ENCODE results near the gene DLG2. TPM values are rescaled to one million over a fixed set of nuclear protein-coding genes. Genes with fewer than 3 reads are reported as not detected.
A peak's percentile ranks its signal among the peaks of the same experiment; 100 is the strongest.

Gene DLG2
- total RNA-seq, 1 donor from 2014 or later = 174 TPM

DNA sequence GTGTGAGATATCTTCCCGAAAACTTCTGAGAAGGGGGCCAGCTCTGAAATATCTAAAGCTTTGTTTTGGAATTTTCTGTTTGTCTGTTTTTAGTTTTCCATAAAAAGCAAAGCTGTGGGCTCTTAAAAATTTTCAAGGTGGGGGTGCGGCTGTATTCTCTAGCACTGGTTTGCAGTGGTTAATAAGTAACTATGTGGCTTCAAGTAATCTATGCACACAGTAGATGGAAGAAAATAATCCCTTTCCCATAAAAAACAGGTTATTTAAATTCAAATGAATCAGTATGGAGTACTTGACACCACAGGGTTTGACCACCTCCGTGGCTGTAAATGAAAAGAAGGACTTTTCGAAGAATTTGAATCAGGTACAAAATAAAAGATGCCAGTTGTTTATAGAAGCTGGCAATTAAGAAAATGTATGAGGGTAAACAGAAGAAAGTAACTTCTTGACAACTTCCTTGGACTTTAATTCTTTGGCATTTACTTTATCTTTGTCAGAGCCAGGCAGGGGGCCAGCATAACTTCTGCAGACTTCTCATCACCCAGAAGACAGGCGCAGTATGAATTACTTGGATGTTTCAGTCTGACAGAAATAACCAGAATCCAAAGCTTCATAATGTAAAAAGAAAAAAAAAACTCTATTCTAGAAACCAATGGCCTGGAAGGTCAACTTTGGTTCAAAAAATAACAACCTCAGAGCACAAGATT, 981.0 kb downstream of the DLG2 start:
- DNase-seq (ENCODE audit: low spot score in 2 of 2) = no peak
- no peak for FAIRE-seq

DNA sequence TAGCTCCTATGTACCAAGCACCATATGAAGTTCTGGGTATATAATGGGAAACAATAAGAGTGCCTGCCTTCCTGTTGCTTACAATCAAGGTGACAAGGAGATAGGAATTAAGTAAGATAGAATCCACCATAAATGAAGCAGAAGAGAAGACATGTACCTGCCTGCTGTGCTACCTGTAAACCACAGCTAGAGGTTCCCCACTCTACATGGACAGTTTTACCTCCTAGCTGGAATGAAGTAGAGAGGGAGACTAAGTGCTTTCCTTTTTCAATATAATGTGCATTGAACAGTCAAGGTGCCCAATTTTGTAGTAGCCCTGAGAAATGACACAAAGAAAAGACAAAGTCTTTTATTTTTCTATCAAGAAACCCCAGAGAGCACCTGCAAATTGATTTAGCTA, 984.6 kb downstream of the DLG2 start:
- DNase-seq (ENCODE audit: low spot score in 2 of 2) = no peak

DNA sequence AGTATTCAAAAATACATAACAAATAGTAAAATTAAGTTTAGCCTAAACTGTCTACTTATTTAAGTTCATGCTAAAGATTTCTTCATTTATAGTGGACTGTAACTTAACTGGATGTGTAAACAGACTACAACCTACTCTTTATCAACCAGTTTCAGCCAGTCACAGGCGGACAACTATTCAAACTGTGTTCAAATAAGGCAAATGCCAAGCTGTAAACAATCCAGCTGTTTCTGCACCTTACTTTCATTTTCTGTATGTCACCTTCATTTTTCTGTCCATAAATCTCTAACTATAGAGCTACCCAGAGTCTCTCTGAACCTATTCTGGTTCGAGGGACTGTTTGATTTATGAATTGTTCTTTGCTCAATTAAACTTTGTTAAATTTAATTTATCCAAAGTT, 992.8 kb downstream of the DLG2 start:
- DNase-seq (ENCODE audit: low spot score in 2 of 2) = no peak
- no peak for FAIRE-seq

More for the DNA sequence above, 984.6 kb downstream of the DLG2 start:
- no peak for FAIRE-seq

DNA sequence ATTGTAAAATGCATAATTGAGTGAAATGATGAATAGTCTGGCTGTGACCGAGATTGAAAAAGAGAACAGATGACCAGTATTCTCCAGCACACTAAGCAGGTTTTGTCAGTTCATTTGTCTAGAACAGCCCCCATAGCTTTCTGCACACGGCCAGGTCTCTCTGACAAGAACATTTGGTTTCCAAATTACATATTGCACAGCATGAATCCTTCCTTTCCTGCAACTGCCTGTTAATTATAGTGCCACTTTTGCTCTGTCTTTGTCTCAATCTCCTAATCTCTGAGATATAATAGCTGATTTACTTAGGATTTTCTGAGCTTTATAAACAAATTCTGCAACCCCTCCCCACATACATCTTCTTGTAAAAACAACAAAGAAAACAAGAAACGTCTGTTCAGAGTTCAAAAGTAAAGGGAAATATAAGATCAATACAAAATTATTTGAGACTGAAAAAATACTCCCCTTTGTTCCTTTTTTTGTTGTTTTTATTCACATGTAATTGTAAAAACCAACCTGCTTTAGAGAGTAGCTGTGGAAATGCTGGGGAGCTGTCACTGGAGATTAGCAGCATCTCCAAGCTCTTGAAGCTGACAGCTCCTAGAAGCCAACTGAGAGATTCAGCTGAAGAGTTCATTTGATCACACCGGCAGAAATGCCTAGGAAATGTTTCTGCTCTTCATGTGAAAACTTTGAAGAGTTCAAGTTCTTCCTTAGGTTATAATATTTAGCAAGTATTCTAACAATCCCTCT, 998.1 kb downstream of the DLG2 start:
- DNase-seq (ENCODE audit: low spot score in 2 of 2) (no peak), FAIRE-seq (no peak)

DNA sequence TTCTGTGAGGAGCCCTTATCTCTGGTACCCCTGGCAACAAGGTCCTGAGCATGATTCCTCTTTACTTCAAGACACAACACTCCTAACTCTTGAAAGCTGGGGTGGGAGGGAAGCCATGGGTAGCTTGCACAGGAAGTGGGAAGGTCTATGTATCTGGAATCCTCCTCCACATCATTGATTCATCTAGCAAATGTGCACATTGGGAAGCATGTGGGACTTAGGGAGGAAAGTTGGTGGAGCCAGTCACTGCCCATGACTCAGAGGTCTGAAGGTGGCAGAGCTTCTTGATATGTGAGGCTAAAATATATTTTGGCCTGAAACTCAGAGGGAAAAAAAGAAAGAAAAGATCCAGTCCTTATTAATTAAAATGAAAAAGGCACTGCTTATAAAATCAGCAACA, 1000.9 kb downstream of the DLG2 start:
- FAIRE-seq (no peak), DNase-seq (ENCODE audit: low spot score in 2 of 2) (no peak)

DNA sequence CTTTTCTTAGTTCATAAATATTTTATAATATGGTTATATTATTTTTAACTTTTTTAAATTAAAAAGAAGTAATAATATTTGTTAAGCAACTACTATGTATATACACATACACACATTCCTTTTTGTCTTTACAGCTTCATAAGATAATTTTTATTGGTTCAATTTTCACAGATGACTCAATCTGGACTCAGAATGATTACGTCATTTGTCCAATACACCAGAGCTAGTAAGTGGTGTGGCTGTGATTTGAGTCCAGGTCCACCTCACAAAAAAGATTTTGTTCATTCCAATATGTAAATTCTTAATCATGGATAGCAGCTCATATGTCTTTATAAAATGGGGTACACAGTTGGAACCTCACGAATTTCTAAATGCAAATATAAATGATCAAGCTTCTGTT, 1014.5 kb downstream of the DLG2 start:
- DNase-seq (ENCODE audit: low spot score in 2 of 2) (no peak), FAIRE-seq (peak; percentile 44)

DNA sequence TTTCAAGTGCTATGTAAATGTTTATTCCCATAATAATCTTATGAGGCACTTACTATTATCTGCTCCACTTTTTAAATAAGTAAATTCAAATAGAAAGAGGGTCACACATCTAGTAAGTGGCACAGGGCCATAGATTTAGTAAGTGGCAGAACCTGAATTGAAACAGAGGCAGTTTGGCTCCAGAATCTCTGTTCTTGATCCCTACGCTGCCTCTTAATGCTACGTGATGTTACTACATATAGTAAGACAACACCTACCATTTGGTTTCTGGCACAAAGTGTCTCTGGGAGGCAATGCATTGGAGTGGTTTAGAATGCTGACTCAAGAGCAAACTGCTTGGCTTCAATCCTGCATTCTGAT, 1018.3 kb downstream of the DLG2 start:
- no peak for FAIRE-seq

DNA sequence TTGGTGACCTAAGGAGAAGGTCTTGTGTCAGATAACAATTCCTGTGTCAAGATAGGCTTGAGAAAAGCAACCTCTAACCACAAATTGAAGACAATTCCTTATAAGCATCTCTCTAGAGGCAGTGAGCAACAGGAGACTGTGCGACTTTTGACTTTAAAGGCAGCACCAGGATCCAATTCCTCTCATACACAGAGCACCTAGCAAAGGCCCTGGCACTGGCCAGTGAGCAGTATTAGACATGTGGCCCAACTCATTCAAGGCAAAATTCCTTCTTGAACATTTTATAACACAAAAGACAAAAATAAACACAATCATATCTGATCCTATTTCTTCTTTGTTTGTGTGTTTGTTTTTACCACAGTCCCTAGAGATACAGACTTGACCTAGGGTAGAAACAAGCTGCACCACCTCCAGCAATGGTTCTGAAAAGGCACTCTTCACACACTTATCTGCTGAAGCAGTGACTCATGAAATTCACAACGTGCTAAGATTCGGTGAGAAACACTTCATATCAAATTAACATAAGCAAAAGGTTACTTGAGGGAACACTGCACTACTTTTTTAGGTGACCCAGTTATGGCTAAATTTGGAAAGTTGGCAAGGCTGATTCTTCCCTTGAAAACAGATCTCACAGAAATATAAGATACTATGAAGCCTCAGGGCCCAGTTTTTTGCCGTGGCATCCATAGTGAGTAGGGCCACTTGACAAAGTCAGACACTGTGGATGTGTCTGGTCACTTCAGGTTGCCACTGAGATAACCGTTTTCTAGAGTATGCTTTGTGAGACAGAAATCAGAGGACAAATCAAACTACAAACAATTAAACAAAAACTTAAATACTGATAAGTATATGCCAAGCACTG, 1018.9 kb downstream of the DLG2 start:
- FAIRE-seq (no peak), DNase-seq (ENCODE audit: low spot score in 2 of 2) (no peak)

More for the DNA sequence above, 1018.3 kb downstream of the DLG2 start:
- no peak for DNase-seq (ENCODE audit: low spot score in 2 of 2)

DNA sequence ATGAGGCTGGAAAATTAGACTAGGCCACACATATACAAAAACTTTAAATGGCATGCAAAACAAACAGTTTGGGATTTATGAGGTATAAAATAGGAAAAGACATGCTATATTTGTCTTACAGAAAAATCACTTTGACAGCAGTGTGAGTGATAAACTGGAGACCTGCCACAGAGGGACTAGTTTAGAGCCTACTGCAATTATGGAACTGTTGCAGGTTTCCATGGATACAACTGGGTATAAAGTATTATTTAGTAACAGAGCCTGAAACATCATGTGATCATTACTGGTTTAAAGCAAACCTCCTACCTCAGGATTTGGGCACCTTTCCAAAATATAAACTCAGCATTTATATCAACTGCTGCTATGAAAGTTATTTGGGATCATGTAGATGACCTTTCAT, 1032.5 kb downstream of the DLG2 start:
- FAIRE-seq (no peak), DNase-seq (ENCODE audit: low spot score in 2 of 2) (no peak)

DNA sequence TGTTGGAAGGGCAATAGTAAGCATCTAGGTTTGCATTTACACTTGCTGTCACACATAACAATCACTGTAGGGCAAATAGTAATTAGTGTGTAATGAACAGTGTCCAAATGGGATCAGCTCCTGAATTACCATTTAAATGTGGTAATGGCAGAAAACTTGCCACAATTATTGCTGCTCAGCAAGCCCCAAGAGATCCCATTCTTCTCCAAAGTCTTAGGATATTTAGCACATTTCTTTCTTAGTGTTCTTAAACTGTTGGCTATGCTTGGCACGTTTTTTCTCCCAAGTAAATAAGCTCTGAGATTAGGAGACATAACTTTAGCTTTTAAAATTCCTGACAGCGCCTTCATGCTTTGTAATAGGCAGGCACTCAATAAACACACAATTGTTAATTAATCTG, 1037.0 kb downstream of the DLG2 start:
- FAIRE-seq (no peak), DNase-seq (ENCODE audit: low spot score in 2 of 2) (no peak)

DNA sequence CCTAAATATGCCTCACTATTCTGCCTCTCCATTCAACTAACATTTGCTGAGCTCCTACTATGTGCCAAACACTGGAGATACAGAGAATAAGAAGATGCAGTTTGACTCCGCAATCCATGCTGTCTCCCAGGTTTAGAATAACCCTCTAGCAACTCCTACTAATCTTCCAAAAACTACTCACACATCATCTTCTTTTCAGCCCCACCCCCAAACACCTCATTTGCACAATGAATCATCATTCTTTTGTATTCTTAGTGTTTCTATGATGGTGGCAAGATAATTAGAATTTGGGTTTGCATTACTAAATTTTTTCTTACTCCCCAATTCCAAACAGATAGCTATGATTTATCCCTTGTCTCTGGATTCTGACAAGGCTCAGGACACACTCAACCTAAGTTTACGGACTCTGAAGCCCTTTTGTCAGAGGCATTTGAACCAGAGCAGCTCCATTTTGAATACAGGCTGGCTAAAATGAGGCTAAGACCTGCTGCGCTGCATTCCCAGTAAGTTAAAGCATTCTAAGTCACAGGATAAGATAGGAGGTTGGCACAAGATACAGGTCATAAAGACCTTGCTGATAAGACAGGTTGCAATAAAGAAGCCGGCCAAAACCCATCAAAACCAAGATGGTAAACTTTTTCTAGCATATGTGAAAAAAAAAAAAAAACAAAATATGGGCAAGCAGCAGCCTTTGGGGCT, 1038.9 kb downstream of the DLG2 start:
- no peak for FAIRE-seq
- DNase-seq (ENCODE audit: low spot score in 2 of 2) = no peak

DNA sequence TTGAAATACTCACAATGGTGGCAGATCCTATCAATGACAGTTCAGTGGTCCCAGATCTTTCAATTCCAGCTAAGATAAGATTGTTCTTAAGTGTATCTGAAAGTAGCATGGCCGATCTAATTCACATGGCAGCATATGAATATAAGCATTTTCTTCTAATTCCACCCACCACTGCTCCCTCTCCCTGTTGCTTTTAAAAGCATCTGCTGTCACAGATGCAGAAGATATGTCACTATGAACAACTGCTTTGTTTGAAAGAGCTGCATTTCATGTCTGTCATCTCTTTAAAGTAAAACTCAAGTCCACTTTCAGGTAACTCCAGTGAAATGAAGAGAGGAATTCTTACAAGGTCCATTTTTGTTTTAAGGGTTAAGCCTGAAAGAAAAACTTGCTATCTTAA, 1044.0 kb downstream of the DLG2 start:
- no peak for FAIRE-seq
- DNase-seq (ENCODE audit: low spot score in 2 of 2) = no peak

DNA sequence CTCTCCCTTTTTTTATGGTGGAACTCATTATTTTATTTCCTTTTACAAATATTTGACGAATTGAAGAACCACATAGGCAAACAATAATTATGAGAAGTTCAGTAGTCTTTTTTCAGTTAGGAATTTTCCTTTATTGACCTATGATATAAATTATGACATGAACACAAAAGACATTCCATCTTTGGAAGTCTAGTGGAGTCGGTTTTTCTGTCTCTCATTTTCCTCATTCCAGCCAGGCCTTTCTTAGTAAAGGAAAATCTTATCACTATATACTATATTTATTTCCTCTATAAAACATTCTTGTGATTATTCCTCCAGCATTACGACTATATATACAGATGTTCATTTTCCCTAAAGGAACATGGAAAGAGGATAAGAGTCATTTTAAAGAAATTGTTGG, 1046.1 kb downstream of the DLG2 start:
- no peak for FAIRE-seq
- no peak for DNase-seq (ENCODE audit: low spot score in 2 of 2)

DNA sequence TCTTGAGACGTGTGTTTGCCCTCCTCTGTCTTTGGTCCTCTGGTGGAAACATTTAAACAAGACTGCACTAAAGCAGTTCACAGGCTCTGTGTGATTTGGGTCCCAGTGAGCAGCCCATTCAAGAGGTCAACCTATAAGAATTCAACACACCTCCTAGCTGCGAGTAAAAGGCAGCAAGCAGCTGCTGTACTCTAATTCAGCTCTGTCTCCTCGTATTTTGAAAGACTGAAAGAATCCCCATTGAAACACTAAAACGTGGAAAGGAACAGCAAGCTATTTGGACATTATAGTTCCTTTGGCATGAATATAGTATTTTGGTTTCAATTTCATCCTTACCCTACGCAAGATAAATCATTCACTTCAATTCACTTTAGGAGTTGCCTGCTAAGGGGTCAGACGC, 1046.7 kb downstream of the DLG2 start:
- DNase-seq (ENCODE audit: low spot score in 2 of 2) (no peak), FAIRE-seq (no peak)

DNA sequence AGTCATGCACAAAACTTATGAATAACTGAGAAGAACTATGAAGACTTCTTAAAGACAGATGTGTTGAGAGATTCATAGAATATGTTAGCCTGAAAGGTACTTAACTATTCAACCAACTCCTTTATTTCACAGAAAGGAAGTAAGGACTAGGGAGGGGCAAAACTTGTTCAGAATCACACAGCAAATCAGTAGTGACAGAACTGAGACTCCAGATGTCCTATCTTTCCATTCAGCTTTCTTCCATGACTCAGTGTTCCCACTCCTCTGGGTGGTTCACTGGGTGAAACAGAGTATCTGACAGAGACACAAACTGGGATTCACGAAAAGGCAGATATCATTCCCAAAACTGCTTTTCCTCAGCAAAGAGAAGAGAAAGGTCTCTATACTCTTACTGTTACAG, 1053.3 kb downstream of the DLG2 start:
- no peak for DNase-seq (ENCODE audit: low spot score in 2 of 2)
- no peak for FAIRE-seq

DNA sequence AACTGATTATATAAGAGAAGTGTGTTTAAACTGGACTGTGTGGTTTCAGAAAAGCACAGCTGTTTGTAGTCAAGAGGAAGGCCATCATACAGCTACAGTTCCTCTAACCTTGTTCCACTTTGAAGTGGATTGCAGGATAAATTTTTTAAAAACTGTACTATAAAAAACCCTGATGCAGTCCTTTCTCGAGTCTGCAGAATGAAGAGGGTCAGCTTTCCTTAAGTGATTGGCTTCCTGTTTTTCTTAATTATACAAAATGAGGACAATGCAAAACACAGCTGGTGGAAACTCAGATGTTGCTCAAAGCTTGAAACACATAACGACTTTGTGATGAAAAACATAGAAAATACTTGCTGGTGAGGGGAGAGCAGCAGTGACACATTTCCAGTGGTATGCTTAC, 1060.5 kb downstream of the DLG2 start:
- FAIRE-seq (no peak), DNase-seq (ENCODE audit: low spot score in 2 of 2) (no peak)

DNA sequence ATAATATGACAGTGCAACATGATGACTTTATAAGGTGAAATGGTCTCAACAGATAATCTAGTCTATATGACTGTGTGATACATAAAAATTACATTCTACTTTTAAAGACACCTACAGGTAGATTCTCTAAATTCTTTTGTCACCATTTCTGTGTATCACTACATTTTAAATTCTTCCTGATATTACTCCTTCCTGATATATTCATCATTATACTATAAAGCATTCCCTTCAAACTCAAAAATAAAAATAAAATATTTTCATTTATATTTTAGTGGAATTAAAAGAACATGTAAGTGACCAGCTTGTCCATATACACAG, 1062.3 kb downstream of the DLG2 start:
- DNase-seq (ENCODE audit: low spot score in 2 of 2) (no peak), FAIRE-seq (peak; percentile 34)

DNA sequence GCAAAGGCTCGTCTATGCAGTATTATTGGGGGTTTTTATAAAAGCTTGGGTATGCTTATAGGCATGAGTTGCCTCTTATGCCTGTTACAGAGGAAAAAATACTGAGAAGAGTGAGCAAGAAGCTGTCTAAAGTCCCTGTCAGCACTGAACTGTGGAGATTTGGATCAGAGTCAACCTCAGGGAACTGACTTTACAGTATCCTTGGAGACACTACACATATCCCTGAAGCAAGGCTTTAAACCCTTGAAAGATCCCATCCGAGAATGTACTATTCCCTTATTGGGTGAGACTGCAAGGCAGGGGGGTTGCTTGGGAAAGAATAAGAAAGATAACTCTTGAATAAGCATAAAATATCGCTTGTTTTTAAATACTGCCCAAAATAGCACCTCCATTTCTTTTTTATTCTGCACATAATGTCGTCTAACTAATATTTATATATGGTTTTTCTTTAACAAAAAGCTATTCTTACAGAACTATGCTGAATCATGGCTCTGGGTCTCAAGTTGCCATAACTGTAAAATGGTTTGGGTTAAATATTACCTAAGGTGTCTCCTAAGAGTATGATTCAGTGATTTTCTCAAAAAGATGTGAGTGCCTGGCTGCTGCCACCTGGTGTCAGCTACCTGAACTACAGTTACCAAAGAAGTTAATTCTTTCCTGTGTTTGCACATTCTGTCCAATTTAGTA, 1062.8 kb downstream of the DLG2 start:
- DNase-seq (ENCODE audit: low spot score in 2 of 2) = no peak
- FAIRE-seq = peak; percentile 72

DNA sequence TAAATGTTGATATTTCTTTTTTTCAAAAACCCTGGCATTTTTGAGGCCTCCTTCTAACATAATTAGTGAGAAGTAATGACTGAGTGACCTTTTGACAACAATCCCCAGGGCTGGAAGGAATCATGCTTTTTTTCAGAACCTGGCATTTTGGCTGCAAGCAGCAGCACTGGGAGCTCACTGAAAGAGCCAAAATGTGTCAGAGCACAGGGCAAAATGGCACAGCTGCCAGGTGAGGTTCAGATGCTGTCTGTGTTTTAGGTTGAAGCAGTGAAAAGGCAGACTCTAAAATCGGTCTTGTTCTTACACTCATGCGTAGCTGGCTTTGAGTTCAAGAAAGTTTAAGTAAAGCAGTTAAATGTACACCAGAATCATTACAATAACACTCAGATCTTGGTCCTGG, 1063.8 kb downstream of the DLG2 start:
- no peak for DNase-seq (ENCODE audit: low spot score in 2 of 2)
- FAIRE-seq = no peak

DNA sequence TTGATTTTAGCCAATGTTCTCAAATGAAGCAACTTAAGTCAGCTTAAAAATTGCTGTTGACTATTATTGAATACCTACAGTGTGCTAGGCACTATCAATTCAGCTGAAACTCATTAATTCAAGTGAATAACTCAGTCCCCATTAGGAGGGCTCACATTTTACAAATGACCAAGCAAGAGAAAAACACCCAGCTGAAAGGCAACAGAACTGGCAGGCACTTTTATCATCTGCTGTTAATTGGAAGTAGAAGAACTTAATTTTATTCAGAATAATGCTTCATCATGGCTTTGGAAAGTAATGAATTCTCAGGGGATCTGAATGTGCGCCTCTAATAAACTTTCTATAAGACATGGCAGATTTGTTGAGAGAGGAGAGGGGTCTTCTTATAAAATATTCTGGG, 1066.9 kb downstream of the DLG2 start:
- no peak for FAIRE-seq
- no peak for DNase-seq (ENCODE audit: low spot score in 2 of 2)
